Uterus (tissue), 2 donors: ENCODE results near the gene CCDC186.

Experiments used
- CTCF ChIP-seq, 4 experiments: fragments of 200-600 bp in 2 of 4; fragments of 450-650 bp in 2 of 4; sonication (generic) in 2 of 4; IDR thresholded peaks; one replicate each; pipeline ENCODE4 v1.5.1; 2016 to 2019; ENCODE audit warnings: antibody characterized with exemption in 4 of 4, mild to moderate bottlenecking in 2 of 4, moderate library complexity in 1 of 4
- POLR2A ChIP-seq, 2 donors: fragments of 450-650 bp; IDR thresholded peaks; one replicate each; pipeline ENCODE4 v1.6.1; 2016; ENCODE audit warnings: antibody characterized with exemption in 2 of 2, mild to moderate bottlenecking in 1 of 2, moderate library complexity in 1 of 2

- TF ChIP-seq CTCF (IDR thresholded peaks at IDR 0.05) (no peak), POLR2A (IDR thresholded peaks at IDR 0.05) (no peak)
Observed at GRCh38 chr10:114183563-114183962, 9.6 kb upstream of the CCDC186 start.
